ENCODE results near the gene SDR42E1. TPM values are rescaled to one million over a fixed set of nuclear protein-coding genes. Genes with fewer than 3 reads are reported as not detected.

The SDR42E1 gene
- total RNA-seq (1 to 10 TPM; 8.1 to 9.8 TPM), polyA plus RNA-seq (1 to 10 TPM; 2.3 to 5.0 TPM)

DNA sequence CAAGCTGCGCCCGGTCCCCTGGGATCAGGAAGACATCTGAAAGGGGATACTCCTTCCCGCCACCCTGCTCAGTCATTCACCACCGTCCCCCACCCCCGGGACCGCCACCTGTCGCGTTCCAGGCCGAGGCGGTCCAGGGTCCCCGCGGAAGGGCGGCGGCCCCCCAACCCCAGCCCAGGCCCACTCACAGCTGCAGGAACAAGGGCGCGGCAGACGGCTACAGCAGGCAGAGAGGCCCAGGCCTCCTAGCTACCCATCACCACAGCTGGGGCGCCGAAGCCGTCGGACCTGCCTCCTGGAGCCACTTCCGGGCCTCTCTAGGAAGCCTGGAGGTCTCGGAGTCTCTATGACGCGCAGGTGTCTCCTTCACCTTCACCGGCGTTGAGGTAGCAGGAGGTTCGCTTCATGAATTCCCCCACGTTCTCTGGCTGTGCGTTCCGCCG lies at the start of gene SDR42E1:
Gene SDR42E1, minus strand, starts transcription at position 272 of the 443 bp plus-strand sequence. CDS start 10,612 bp downstream, outside the sequence.
- peak; percentile 59 to 74 (median 66) for DNase-seq
- Mint-ChIP-seq H3K27me3 (peaks cover 6 to 12% of the 10 kb centered on the region in 2 donors), H3K27ac (peak within 1 kb of the TSS in 6 of 7 donors; percentile 18 to 95 (median 88)), H3K4me1 (peaks cover 13 to 28% (median 20%) of the 10 kb centered on the region in 4 donors), H3K4me3 (peak within 1 kb of the TSS; percentile 82 to 95 (median 90)), H3K9me3 (peaks cover 0 to 23% (median 17%) of the 10 kb centered on the region in 8 donors), H3K36me3 (peaks cover 15% of the 10 kb centered on the region in 2 donors)
- no peak within 1 kb of the TSS for H3K27ac ChIP-seq (ENCODE audit: low read depth, low read length)
- peaks cover 0 to 3% of the 10 kb centered on the region in 2 donors for H3K9me3 ChIP-seq (ENCODE audit: control insufficient read depth in 1 of 2, low read length in 2 of 2)
- peak within 1 kb of the TSS; percentile 57 to 68 for H3K4me3 ChIP-seq (ENCODE audit: low read length in 2 of 2)
- ChIA-PET POLR2A (ENCODE audit: partially characterized antibody) (no interaction called here), CTCF (ENCODE audit: partially characterized antibody) (no interaction called here)
- no peaks in the 10 kb centered on the region for H3K36me3 ChIP-seq (ENCODE audit: insufficient read depth, low read length)
- H3K27me3 ChIP-seq (ENCODE audit: insufficient read depth, low read length) = no peaks in the 10 kb centered on the region
- intact Hi-C loops (cut with micrococcal nuclease) = loop anchor here (5.0 kb wide), 1 partner anchor 161 kb away; the partner anchor contains the start of gene MPHOSPH6
- peaks cover 8% of the 10 kb centered on the region for H3K4me1 ChIP-seq (ENCODE audit: insufficient read depth, low read length)

DNA sequence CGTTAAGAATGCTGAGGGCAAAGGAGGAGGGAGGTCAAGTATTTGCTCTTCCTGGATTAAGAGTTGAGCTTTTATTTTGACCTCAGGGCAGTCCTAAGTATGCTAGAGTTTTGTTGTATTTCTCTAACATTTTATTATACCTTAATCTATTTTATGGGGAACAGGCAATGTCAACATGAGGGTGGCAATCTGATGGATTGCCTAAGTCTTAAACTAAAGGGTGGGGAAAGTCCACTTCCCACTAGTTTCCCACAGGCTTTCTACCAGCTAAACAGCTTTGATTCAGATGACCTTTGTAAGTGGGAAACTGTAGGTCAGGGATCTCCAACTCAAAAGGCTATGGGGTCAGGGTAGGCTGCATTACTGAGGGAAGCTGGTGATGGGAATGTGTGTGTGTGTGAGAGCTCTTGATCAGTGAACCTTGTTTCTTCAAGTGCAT lies 48.7 kb upstream of the SDR42E1 start:
- ChIA-PET POLR2A (ENCODE audit: partially characterized antibody) (no interaction called here), CTCF (ENCODE audit: partially characterized antibody) (no interaction called here)
- Histone ChIP-seq H3K36me3 (ENCODE audit: insufficient read depth, low read length) (no peaks in the 10 kb centered on the region), H3K4me3 (ENCODE audit: low read length in 2 of 2) (no peak overlapping the region), H3K4me1 (ENCODE audit: insufficient read depth, low read length) (no peaks in the 10 kb centered on the region), H3K9me3 (ENCODE audit: control insufficient read depth in 1 of 2, low read length in 2 of 2) (no peaks in the 10 kb centered on the region), H3K27me3 (ENCODE audit: insufficient read depth, low read length) (no peaks in the 10 kb centered on the region), H3K27ac (ENCODE audit: low read depth, low read length) (no peak overlapping the region)
- Mint-ChIP-seq H3K4me1 (no peaks in the 10 kb centered on the region), H3K36me3 (no peaks in the 10 kb centered on the region), H3K27me3 (peaks cover 12 to 16% of the 10 kb centered on the region in 2 donors), H3K9me3 (no peaks in the 10 kb centered on the region), H3K27ac (no peak overlapping the region), H3K4me3 (no peak overlapping the region)
- DNase-seq = no peak
- intact Hi-C loops (cut with micrococcal nuclease) = no loop called here

DNA sequence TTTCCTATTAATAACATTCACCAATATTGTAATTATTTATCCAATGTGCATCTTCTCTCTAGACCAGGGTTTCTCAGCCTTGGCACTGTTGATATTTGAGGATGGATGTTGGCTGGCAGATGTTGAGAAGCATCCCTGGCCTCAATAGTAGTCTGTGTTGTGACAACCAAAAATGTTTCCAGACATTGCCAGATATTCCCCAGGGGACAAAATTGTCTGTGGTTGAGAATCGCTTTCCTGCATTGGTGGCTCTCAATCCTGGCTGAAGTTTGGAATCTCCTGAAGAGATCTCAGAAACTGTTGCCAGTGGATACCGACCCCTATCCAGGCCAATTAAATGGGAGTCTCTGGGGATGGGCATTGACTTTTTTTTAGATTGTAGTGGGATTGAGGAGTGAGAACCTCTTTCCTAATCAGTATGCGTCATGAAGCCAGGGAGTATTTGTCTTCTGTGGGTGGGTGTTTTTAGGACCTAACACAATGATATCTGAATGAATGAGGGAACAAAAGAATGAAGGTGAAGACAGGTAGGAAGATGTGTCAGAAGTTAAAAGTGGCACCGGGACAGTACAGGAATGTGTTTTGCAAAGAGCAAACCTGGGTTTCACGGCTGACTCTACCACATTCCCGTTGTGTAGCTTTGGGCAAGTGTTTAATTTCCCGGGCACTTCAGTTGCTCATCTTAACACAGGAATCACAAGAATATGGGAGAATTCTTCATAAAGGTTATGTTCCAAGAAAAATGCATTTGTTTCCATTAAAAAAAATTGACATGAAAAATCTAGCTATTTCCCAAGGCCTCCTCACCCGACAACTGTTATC lies 48.1 kb upstream of the SDR42E1 start:
- no peak overlapping the region for H3K4me3 Mint-ChIP-seq
- no peaks in the 10 kb centered on the region for H3K4me1 Mint-ChIP-seq
- H3K9me3 Mint-ChIP-seq = no peaks in the 10 kb centered on the region
- Histone ChIP-seq H3K4me3 (ENCODE audit: low read length in 2 of 2) (no peak overlapping the region), H3K4me1 (ENCODE audit: insufficient read depth, low read length) (no peaks in the 10 kb centered on the region), H3K36me3 (ENCODE audit: insufficient read depth, low read length) (no peaks in the 10 kb centered on the region), H3K27ac (ENCODE audit: low read depth, low read length) (no peak overlapping the region), H3K9me3 (ENCODE audit: control insufficient read depth in 1 of 2, low read length in 2 of 2) (no peaks in the 10 kb centered on the region), H3K27me3 (ENCODE audit: insufficient read depth, low read length) (no peaks in the 10 kb centered on the region)
- no peak overlapping the region for H3K27ac Mint-ChIP-seq
- ChIA-PET CTCF (ENCODE audit: partially characterized antibody) (no interaction called here), POLR2A (ENCODE audit: partially characterized antibody) (no interaction called here)
- H3K27me3 Mint-ChIP-seq = peaks cover 12 to 17% of the 10 kb centered on the region in 2 donors
- no peaks in the 10 kb centered on the region for H3K36me3 Mint-ChIP-seq
- intact Hi-C loops (cut with micrococcal nuclease) = no loop called here
- DNase-seq = no peak

- ChIA-PET POLR2A (ENCODE audit: partially characterized antibody) (no interaction called here), CTCF (ENCODE audit: partially characterized antibody) (interaction anchor here (1.0 kb wide), 1 partner anchor 9 kb away, joined by 3 read pairs; no protein-coding TSS in a partner anchor)
- no peaks in the 10 kb centered on the region for H3K4me1 Mint-ChIP-seq
- no peak overlapping the region for H3K4me3 ChIP-seq (ENCODE audit: low read length in 2 of 2)
- H3K36me3 Mint-ChIP-seq = no peaks in the 10 kb centered on the region
- DNase-seq = no peak
- H3K27ac Mint-ChIP-seq = no peak overlapping the region
- no peak overlapping the region for H3K4me3 Mint-ChIP-seq
- H3K9me3 ChIP-seq (ENCODE audit: control insufficient read depth in 1 of 2, low read length in 2 of 2) = no peaks in the 10 kb centered on the region
- no peaks in the 10 kb centered on the region for H3K9me3 Mint-ChIP-seq
- no peaks in the 10 kb centered on the region for H3K4me1 ChIP-seq (ENCODE audit: insufficient read depth, low read length)
- H3K27me3 Mint-ChIP-seq = peaks cover 8 to 15% of the 10 kb centered on the region in 2 donors
- H3K27me3 ChIP-seq (ENCODE audit: insufficient read depth, low read length) = no peaks in the 10 kb centered on the region
- H3K27ac ChIP-seq (ENCODE audit: low read depth, low read length) = no peak overlapping the region
- intact Hi-C loops (cut with micrococcal nuclease) = no loop called here
- no peaks in the 10 kb centered on the region for H3K36me3 ChIP-seq (ENCODE audit: insufficient read depth, low read length)
Observed at GRCh38 chr16:82056550-82056896, 45.3 kb upstream of the SDR42E1 start.

- no peak overlapping the region for H3K27ac Mint-ChIP-seq
- Histone ChIP-seq H3K27me3 (ENCODE audit: insufficient read depth, low read length) (no peaks in the 10 kb centered on the region), H3K36me3 (ENCODE audit: insufficient read depth, low read length) (no peaks in the 10 kb centered on the region), H3K27ac (ENCODE audit: low read depth, low read length) (no peak overlapping the region), H3K4me3 (ENCODE audit: low read length in 2 of 2) (no peak overlapping the region), H3K9me3 (ENCODE audit: control insufficient read depth in 1 of 2, low read length in 2 of 2) (no peaks in the 10 kb centered on the region), H3K4me1 (ENCODE audit: insufficient read depth, low read length) (no peaks in the 10 kb centered on the region)
- H3K36me3 Mint-ChIP-seq = no peaks in the 10 kb centered on the region
- H3K27me3 Mint-ChIP-seq = peaks cover 8 to 19% of the 10 kb centered on the region in 2 donors
- POLR2A ChIA-PET (ENCODE audit: partially characterized antibody) = no interaction called here
- CTCF ChIA-PET (ENCODE audit: partially characterized antibody) = interaction anchor here (1.0 kb wide), 1 partner anchor 9 kb away, joined by 3 read pairs; no protein-coding TSS in a partner anchor
- no peak overlapping the region for H3K4me3 Mint-ChIP-seq
- no peaks in the 10 kb centered on the region for H3K4me1 Mint-ChIP-seq
- intact Hi-C loops (cut with micrococcal nuclease) = no loop called here
- DNase-seq = no peak
- no peaks in the 10 kb centered on the region for H3K9me3 Mint-ChIP-seq
Observed at GRCh38 chr16:82055728-82056549, 44.7 kb upstream of the SDR42E1 start.

DNA sequence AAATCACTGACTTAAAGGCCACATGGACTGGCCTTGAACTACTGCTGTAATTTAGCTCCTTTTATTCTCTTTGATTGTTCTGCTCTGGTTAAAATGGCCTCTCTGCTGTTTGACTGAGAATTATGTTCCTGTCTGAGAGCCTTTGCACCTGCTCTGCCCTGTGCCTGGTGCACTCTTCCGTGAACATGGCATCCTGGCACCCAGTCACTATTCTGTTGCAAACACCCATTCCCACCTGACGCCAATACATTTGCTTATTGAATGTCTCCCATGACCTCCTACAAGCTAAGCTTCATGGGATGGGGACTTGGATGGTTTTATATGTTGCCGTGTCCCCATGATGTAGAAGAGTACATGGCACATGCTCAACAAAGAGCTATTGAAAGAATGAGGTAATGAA lies 43.8 kb upstream of the SDR42E1 start:
- ChIA-PET CTCF (ENCODE audit: partially characterized antibody) (no interaction called here), POLR2A (ENCODE audit: partially characterized antibody) (no interaction called here)
- intact Hi-C loops (cut with micrococcal nuclease) = no loop called here
- no peak for DNase-seq
- Histone ChIP-seq H3K27ac (ENCODE audit: low read depth, low read length) (no peak overlapping the region), H3K36me3 (ENCODE audit: insufficient read depth, low read length) (no peaks in the 10 kb centered on the region), H3K4me3 (ENCODE audit: low read length in 2 of 2) (no peak overlapping the region), H3K4me1 (ENCODE audit: insufficient read depth, low read length) (no peaks in the 10 kb centered on the region), H3K27me3 (ENCODE audit: insufficient read depth, low read length) (no peaks in the 10 kb centered on the region), H3K9me3 (ENCODE audit: control insufficient read depth in 1 of 2, low read length in 2 of 2) (no peaks in the 10 kb centered on the region)
- no peak overlapping the region for H3K4me3 Mint-ChIP-seq
- no peak overlapping the region for H3K27ac Mint-ChIP-seq
- peaks cover 5 to 16% of the 10 kb centered on the region in 2 donors for H3K27me3 Mint-ChIP-seq
- H3K9me3 Mint-ChIP-seq = no peaks in the 10 kb centered on the region
- H3K36me3 Mint-ChIP-seq = no peaks in the 10 kb centered on the region
- no peaks in the 10 kb centered on the region for H3K4me1 Mint-ChIP-seq

DNA sequence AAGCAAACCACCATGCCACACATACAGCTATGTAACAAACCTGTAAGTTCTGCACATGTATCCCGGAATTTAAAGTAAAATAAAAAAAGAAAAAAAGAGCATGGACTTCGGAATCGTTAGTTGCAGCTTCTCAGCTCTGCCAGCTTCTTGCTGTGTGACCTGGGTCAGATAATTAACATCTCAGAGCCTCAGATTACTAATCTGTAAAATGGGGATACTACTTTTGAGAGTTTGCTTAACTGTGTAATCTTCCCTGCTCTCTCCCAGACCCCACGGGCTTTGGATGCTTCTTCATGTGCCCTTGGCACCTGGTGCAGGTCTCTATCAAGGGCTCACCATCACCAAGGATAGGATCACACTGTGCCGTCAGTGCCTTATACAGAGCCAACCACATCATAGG lies 40.4 kb upstream of the SDR42E1 start:
- CTCF ChIA-PET (ENCODE audit: partially characterized antibody) = interaction anchor here (1.6 kb wide), 1 partner anchor 9 kb away, joined by 6 read pairs; no protein-coding TSS in a partner anchor
- no peaks in the 10 kb centered on the region for H3K9me3 Mint-ChIP-seq
- H3K4me1 ChIP-seq (ENCODE audit: insufficient read depth, low read length) = no peaks in the 10 kb centered on the region
- DNase-seq = no peak
- peaks cover 2 to 15% of the 10 kb centered on the region in 2 donors for H3K27me3 Mint-ChIP-seq
- H3K27me3 ChIP-seq (ENCODE audit: insufficient read depth, low read length) = no peaks in the 10 kb centered on the region
- no peaks in the 10 kb centered on the region for H3K9me3 ChIP-seq (ENCODE audit: control insufficient read depth in 1 of 2, low read length in 2 of 2)
- H3K4me3 ChIP-seq (ENCODE audit: low read length in 2 of 2) = no peak overlapping the region
- no peak overlapping the region for H3K27ac ChIP-seq (ENCODE audit: low read depth, low read length)
- no peaks in the 10 kb centered on the region for H3K4me1 Mint-ChIP-seq
- H3K27ac Mint-ChIP-seq = no peak overlapping the region
- H3K4me3 Mint-ChIP-seq = no peak overlapping the region
- no peaks in the 10 kb centered on the region for H3K36me3 ChIP-seq (ENCODE audit: insufficient read depth, low read length)
- POLR2A ChIA-PET (ENCODE audit: partially characterized antibody) = no interaction called here
- H3K36me3 Mint-ChIP-seq = no peaks in the 10 kb centered on the region
- intact Hi-C loops (cut with micrococcal nuclease) = no loop called here
